Measurements from ENCODE around the gene CDC42BPG. TPM values are rescaled to one million over a fixed set of nuclear protein-coding genes. Genes with fewer than 3 reads are reported as not detected.

CDC42BPG gene
- total RNA-seq, 1 experiment from 2014 or later = 21.6 TPM

GRCh38 chr11:64888729-64889511, 44.5 kb upstream of the CDC42BPG start (continued):
- no peak for TF ChIP-seq USF2 (CRISPR knock-in tag; IDR thresholded peaks at IDR 0.05)
- no peak for TF ChIP-seq IRF2 (CRISPR knock-in tag; IDR thresholded peaks at IDR 0.05; ENCODE audit: borderline replicate concordance, low read depth)
- no peak for TF ChIP-seq ESRRA (CRISPR knock-in tag; IDR thresholded peaks at IDR 0.05; ENCODE audit: borderline replicate concordance)
- TF ChIP-seq MLX (CRISPR knock-in tag; IDR thresholded peaks at IDR 0.05) = no peak
- TF ChIP-seq ZNF219 (CRISPR knock-in tag; IDR thresholded peaks at IDR 0.05; ENCODE audit: borderline replicate concordance) = no peak
- no peak for TF ChIP-seq RORB (CRISPR knock-in tag; IDR thresholded peaks at IDR 0.05)

GRCh38 chr11:64888406-64888728, 43.9 kb upstream of the CDC42BPG start:
- TF ChIP-seq NR3C1 (CRISPR knock-in tag; conservative IDR thresholded peaks at IDR 0.05; ENCODE audit: low read depth) = no peak
- TF ChIP-seq ATF1 (CRISPR knock-in tag; IDR thresholded peaks at IDR 0.05) = no peak
- TF ChIP-seq CBFB (CRISPR knock-in tag; IDR thresholded peaks at IDR 0.05; ENCODE audit: low read depth) = no peak
- no peak for TF ChIP-seq ATF3 (CRISPR knock-in tag; conservative IDR thresholded peaks at IDR 0.05)
- TF ChIP-seq PREB (CRISPR knock-in tag; IDR thresholded peaks at IDR 0.05; ENCODE audit: borderline replicate concordance) = no peak
- TF ChIP-seq TEAD1 (CRISPR knock-in tag; IDR thresholded peaks at IDR 0.05) = no peak
- TF ChIP-seq NFATC4 (CRISPR knock-in tag; IDR thresholded peaks at IDR 0.05) = no peak
- no peak for TF ChIP-seq ATF6 (CRISPR knock-in tag; IDR thresholded peaks at IDR 0.05)
- no peak for TF ChIP-seq SMAD3 (CRISPR knock-in tag; IDR thresholded peaks at IDR 0.05; ENCODE audit: borderline replicate concordance)
- Mint-ChIP-seq H3K27ac (no peak overlapping the region), H3K27me3 (ENCODE audit: low read depth) (no peaks in the 10 kb centered on the region), H3K36me3 (no peaks in the 10 kb centered on the region), H3K4me1 (peaks cover 14% of the 10 kb centered on the region), H3K4me3 (peak overlapping the region; percentile 66), H3K9me3 (no peaks in the 10 kb centered on the region)
- ChIA-PET CTCF (interaction anchor here (0.6 to 22.9 kb wide), 63 partner anchors 9 to 557 kb away, joined by 3 to 372 read pairs (median 4); partner anchors contain the start of genes ARL2, ATG2A, BATF2 and CDC42BPG), POLR2A (interaction anchor here (0.8 to 2.4 kb wide), 2 partner anchors 9 to 110 kb away, joined by 3 to 10 read pairs; partner anchors contain the start of gene SF1)
- ATAC-seq (no peak), DNase-seq (ENCODE audit: low spot score) (no peak)

- ChIA-PET POLR2A (interaction anchor here (0.8 to 2.4 kb wide), 2 partner anchors 9 to 109 kb away, joined by 3 to 10 read pairs; partner anchors contain the start of gene SF1), CTCF (interaction anchor here (0.6 to 22.9 kb wide), 62 partner anchors 10 to 557 kb away, joined by 3 to 372 read pairs (median 4); partner anchors contain the start of genes ARL2, ATG2A, BATF2 and CDC42BPG)
- H3K9me3 Mint-ChIP-seq = no peaks in the 10 kb centered on the region
- H3K4me3 Mint-ChIP-seq = peak overlapping the region; percentile 66
- H3K36me3 Mint-ChIP-seq = no peaks in the 10 kb centered on the region
- H3K27ac Mint-ChIP-seq = no peak overlapping the region
- ATAC-seq = peak; percentile 88
- H3K27me3 Mint-ChIP-seq (ENCODE audit: low read depth) = no peaks in the 10 kb centered on the region
- peak; percentile 91 for DNase-seq (ENCODE audit: low spot score)
- peaks cover 14% of the 10 kb centered on the region for H3K4me1 Mint-ChIP-seq
- TF ChIP-seq GABPB1 (CRISPR knock-in tag; IDR thresholded peaks at IDR 0.05) (0 out of 2 replicates have a peak, but pooled peaks have one; percentile 20), FOXP1 (CRISPR knock-in tag; IDR thresholded peaks at IDR 0.05; ENCODE audit: borderline replicate concordance) (0 out of 2 replicates have a peak, but pooled peaks have one; percentile 36), ZBTB43 (CRISPR knock-in tag; IDR thresholded peaks at IDR 0.05) (0 out of 2 replicates have a peak, but pooled peaks have one; percentile 46), CTCF (IDR thresholded peaks at IDR 0.05) (peak; percentile 99), E2F1 (CRISPR knock-in tag; IDR thresholded peaks at IDR 0.05) (no peak), IRF1 (CRISPR knock-in tag; IDR thresholded peaks at IDR 0.05) (no peak)
Measured at GRCh38 chr11:64887757-64888405, 43.4 kb upstream of the CDC42BPG start.
